ENCODE measurements around the gene RPS19BP1.

DNA sequence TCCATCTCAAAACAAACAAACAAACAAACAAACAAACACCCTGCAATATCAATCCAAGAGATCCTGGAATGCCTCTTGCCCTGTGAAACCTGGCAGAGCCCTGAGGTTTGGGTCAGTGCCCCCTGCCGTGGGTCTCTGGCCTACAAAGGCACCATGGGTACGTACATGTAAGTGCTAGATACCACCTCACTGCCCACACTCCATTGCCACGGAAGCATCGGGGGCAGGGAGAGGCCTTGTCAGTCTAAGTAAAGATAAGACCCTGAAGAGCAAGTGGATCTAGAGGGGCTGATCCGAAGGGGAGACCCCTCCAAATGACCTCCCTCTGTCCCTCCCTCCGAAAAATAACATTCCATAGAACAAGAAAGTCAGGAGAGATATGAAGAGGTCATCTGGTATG is 32.4 kb downstream of the RPS19BP1 start:
- TF ChIP-seq, protein P1, sequence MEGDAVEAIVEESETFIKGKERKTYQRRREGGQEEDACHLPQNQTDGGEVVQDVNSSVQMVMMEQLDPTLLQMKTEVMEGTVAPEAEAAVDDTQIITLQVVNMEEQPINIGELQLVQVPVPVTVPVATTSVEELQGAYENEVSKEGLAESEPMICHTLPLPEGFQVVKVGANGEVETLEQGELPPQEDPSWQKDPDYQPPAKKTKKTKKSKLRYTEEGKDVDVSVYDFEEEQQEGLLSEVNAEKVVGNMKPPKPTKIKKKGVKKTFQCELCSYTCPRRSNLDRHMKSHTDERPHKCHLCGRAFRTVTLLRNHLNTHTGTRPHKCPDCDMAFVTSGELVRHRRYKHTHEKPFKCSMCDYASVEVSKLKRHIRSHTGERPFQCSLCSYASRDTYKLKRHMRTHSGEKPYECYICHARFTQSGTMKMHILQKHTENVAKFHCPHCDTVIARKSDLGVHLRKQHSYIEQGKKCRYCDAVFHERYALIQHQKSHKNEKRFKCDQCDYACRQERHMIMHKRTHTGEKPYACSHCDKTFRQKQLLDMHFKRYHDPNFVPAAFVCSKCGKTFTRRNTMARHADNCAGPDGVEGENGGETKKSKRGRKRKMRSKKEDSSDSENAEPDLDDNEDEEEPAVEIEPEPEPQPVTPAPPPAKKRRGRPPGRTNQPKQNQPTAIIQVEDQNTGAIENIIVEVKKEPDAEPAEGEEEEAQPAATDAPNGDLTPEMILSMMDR (IDR thresholded peaks at IDR 0.05) = no peak
- TF ChIP-seq EZH2phosphoT487 (IDR thresholded peaks at IDR 0.05) = no peak
- no peak for TF ChIP-seq EZH2 (IDR thresholded peaks at IDR 0.05)
